Ishikawa (cell line): Measurements from ENCODE around the gene MAS1L.

Experiments
- CEBPB ChIP-seq: IDR thresholded peaks from 2 replicates; pipeline ENCODE4 v1.6.1; 2012
- CREB1 ChIP-seq: IDR thresholded peaks from 2 replicates; pipeline ENCODE4 v1.6.1; 2012; ENCODE audit warnings: low read depth
- EGR1 ChIP-seq: IDR thresholded peaks from 2 replicates; pipeline ENCODE4 v1.6.1; 2012
- EP300 ChIP-seq: IDR thresholded peaks from 2 replicates; pipeline ENCODE4 v1.6.1; 2012; ENCODE audit warnings: borderline replicate concordance
- FOXM1 ChIP-seq: IDR thresholded peaks from 2 replicates; pipeline ENCODE4 v1.6.1; 2012; ENCODE audit warnings: low read depth, borderline replicate concordance
- NFIC ChIP-seq: IDR thresholded peaks from 2 replicates; pipeline ENCODE4 v1.6.1; 2012
- RAD21 ChIP-seq: IDR thresholded peaks from 2 replicates; pipeline ENCODE4 v1.6.1; 2012; ENCODE audit warnings: low read depth
- TAF1 ChIP-seq: IDR thresholded peaks from 2 replicates; pipeline ENCODE4 v1.6.1; 2012; ENCODE audit warnings: low read depth, mild to moderate bottlenecking
- TCF12 ChIP-seq: IDR thresholded peaks from 2 replicates; pipeline ENCODE4 v1.6.1; 2012; ENCODE audit warnings: low read depth
- TEAD4 ChIP-seq: IDR thresholded peaks from 2 replicates; pipeline ENCODE4 v1.6.1; 2012
- YY1 ChIP-seq: IDR thresholded peaks from 2 replicates; pipeline ENCODE4 v1.6.1; 2012; ENCODE audit warnings: low read depth
- ZBTB7A ChIP-seq: IDR thresholded peaks from 2 replicates; pipeline ENCODE4 v1.6.1; 2012; ENCODE audit warnings: low read depth
- TF ChIP-seq, protein P1 (sequence below): IDR thresholded peaks from 2 replicates; pipeline ENCODE4 v1.6.1; 2012; ENCODE audit warnings: low read depth, mild to moderate bottlenecking
- TF ChIP-seq, protein P2 (sequence below): IDR thresholded peaks from 2 replicates; pipeline ENCODE4 v1.6.1; 2012
- TF ChIP-seq, protein P3 (sequence below): IDR thresholded peaks from 2 replicates; pipeline ENCODE4 v1.6.1; 2012

MAS1L gene

GRCh38 chr6:29521006-29521680, 33.4 kb upstream of the MAS1L start:
- TF ChIP-seq EP300 (no peak), YY1 (no peak), ZBTB7A (no peak), FOXM1 (no peak), CREB1 (no peak), TEAD4 (no peak), RAD21 (no peak), TAF1 (no peak), TCF12 (no peak), NFIC (no peak), CEBPB (no peak), EGR1 (no peak)
- TF ChIP-seq, protein P1, sequence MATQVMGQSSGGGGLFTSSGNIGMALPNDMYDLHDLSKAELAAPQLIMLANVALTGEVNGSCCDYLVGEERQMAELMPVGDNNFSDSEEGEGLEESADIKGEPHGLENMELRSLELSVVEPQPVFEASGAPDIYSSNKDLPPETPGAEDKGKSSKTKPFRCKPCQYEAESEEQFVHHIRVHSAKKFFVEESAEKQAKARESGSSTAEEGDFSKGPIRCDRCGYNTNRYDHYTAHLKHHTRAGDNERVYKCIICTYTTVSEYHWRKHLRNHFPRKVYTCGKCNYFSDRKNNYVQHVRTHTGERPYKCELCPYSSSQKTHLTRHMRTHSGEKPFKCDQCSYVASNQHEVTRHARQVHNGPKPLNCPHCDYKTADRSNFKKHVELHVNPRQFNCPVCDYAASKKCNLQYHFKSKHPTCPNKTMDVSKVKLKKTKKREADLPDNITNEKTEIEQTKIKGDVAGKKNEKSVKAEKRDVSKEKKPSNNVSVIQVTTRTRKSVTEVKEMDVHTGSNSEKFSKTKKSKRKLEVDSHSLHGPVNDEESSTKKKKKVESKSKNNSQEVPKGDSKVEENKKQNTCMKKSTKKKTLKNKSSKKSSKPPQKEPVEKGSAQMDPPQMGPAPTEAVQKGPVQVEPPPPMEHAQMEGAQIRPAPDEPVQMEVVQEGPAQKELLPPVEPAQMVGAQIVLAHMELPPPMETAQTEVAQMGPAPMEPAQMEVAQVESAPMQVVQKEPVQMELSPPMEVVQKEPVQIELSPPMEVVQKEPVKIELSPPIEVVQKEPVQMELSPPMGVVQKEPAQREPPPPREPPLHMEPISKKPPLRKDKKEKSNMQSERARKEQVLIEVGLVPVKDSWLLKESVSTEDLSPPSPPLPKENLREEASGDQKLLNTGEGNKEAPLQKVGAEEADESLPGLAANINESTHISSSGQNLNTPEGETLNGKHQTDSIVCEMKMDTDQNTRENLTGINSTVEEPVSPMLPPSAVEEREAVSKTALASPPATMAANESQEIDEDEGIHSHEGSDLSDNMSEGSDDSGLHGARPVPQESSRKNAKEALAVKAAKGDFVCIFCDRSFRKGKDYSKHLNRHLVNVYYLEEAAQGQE = no peak
- TF ChIP-seq, protein P2, sequence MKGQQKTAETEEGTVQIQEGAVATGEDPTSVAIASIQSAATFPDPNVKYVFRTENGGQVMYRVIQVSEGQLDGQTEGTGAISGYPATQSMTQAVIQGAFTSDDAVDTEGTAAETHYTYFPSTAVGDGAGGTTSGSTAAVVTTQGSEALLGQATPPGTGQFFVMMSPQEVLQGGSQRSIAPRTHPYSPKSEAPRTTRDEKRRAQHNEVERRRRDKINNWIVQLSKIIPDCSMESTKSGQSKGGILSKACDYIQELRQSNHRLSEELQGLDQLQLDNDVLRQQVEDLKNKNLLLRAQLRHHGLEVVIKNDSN = no peak
- TF ChIP-seq, protein P3, sequence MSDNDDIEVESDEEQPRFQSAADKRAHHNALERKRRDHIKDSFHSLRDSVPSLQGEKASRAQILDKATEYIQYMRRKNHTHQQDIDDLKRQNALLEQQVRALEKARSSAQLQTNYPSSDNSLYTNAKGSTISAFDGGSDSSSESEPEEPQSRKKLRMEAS = no peak

DNA sequence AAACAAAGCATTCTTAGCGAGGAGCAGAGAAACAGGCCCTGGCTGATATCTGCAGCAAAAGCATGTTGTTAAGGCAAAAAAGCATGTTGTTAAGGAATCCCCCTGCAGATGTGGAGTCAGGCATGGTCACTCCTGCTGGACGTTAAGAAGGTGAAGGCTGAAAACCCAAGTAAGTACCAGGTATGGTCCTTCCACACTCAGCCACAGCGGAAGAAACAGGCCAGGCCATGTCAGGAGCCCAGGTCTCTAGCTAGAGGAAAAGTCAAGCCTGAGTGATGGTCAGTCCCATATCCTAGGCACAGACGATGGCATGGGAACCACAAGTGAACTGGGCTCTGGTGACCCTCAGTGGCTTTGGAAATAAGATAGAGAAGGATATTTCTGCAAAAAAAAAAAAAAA, 32.5 kb upstream of the MAS1L start:
- no peak for TF ChIP-seq CEBPB
- TF ChIP-seq, protein P3 = no peak
- TF ChIP-seq, protein P1 = no peak
- no peak for TF ChIP-seq CREB1
- TF ChIP-seq RAD21 = no peak
- TF ChIP-seq TAF1 = no peak
- TF ChIP-seq TCF12 = no peak
- TF ChIP-seq NFIC = no peak
- TF ChIP-seq YY1 = no peak
- no peak for TF ChIP-seq TEAD4

DNA sequence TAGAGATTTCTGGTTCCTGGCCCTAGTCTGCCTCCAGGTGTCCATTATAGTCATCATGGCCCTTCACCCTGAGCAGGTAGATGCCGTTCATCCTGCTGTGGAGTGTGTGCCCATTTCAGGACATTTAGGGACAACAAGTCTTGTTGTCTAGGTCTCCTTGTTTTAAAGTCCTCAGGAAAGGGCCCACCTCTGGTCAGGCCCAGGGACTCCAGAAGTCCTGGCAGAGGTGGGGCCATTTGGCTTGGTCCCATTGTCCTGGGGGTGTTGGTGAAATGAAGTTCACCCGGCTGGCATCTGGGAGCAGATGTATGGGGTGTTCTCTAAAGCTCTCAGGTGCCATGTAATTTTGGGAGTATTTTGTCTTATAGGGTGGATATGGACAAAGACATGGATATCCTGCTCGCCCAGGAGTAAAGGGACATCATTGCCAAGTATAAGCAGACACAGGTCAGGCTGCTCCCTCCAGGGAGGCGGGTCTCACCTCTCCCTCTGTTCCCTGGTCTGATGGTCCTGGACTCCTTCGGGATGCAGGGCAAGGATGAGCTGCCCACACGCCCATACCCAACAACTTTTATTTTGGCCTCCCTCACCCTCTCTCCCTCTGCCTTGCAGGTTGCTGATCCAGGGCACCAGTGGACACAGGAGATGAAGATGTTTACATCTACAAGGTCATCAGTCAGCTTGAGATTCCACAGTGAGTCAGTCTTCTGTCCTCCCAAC, 31.7 kb upstream of the MAS1L start:
- TF ChIP-seq TEAD4 (no peak), EGR1 (no peak), RAD21 (no peak), NFIC (no peak), YY1 (no peak), TCF12 (no peak), FOXM1 (no peak), CREB1 (no peak), ZBTB7A (no peak), TAF1 (no peak)
- TF ChIP-seq, protein P1 = no peak

DNA sequence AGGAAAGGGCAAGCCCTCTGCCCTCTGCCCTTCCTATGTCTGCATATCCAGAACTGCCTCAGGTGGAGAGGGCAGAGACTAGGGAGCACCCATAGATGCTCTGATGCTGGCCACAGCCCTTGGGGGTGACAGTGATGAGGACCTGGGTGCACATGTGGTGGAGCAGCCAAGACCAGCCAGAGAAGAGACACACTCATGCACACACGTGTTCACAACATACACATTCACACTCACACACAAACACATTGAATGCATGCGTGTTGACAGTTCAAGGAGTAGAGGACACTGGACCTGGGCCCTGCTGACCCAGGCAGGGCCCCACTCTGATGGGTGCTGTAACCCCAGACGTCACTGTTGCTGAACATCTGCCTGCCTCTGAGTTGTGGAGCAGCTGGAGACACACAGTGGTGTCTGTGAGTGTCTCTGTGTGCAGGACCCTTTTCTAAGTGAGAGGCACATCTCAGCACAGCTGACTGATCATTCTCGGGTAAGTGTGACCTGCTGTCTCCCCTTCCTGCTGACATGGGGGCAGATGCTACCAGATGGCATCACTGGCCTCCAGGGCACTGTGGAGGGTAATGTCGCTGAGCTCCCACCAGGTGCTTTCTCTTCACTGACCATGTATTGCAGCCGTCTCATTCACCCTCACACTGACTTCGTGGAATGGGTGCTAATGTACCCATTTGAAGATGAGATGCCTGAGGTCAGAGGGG, 30.1 kb upstream of the MAS1L start:
- TF ChIP-seq, protein P2 = no peak
- TF ChIP-seq TEAD4 (no peak), EP300 (no peak), NFIC (no peak), ZBTB7A (no peak), FOXM1 (no peak), TAF1 (no peak), CREB1 (no peak), RAD21 (no peak), YY1 (no peak), CEBPB (no peak), EGR1 (no peak), TCF12 (no peak)
- TF ChIP-seq, protein P1 = no peak
- TF ChIP-seq, protein P3 = no peak
